Measurements from ENCODE around the gene CLEC12A. TPM values are rescaled to one million over a fixed set of nuclear protein-coding genes. Genes with fewer than 3 reads are reported as not detected.
A peak's percentile ranks its signal among the peaks of the same experiment; 100 is the strongest.

The CLEC12A gene
- total and polyA plus RNA-seq, 2 of the 4 experiments (the other 2 are of a cell fraction): not detected

- H3K27ac ChIP-seq (ENCODE audit: insufficient read depth, low read length): no peak overlapping the region
- DNase-seq: peak; percentile 41
- no TSS peak for BruUV-seq (replicated peaks)
- H3K9me1 ChIP-seq (ENCODE audit: insufficient read depth, low read length): no peaks in the 10 kb centered on the region
- H3K4me3 ChIP-seq (ENCODE audit: insufficient read depth, low read depth, low read length): no peak overlapping the region
- dilution Hi-C loops (cut with HindIII; ENCODE audit: low sequenced_read_pairs, unreplicated experiment): no loop called here
- H2AK9ac ChIP-seq (replicated peaks; ENCODE audit: low read depth, low read length, poor library complexity): no peak overlapping the region
- POLR2A ChIA-PET (ENCODE audit: unreplicated experiment): no interaction called here
- H3K4ac ChIP-seq (ENCODE audit: low read depth, low read length): no peak overlapping the region
- no peak for TF ChIP-seq NFE2L2 (IDR thresholded peaks at IDR 0.05; ENCODE audit: low read depth, low read length)
- TF ChIP-seq CEBPB (IDR thresholded peaks at IDR 0.05; ENCODE audit: low read depth, low read length): no peak
- peak; percentile 56 for TF ChIP-seq SMC3 (IDR thresholded peaks at IDR 0.05; ENCODE audit: low read depth, low read length)
- no peak for TF ChIP-seq MAZ (IDR thresholded peaks at IDR 0.05; ENCODE audit: borderline replicate concordance, low read depth, low read length)
- peak; percentile 47 for TF ChIP-seq RAD21 (IDR thresholded peaks at IDR 0.05; ENCODE audit: low read length)
- TF ChIP-seq CTCF (conservative IDR thresholded peaks at IDR 0.05; ENCODE audit: low read depth, low read length): peak; percentile 55
- no peak for TF ChIP-seq RCOR1 (IDR thresholded peaks at IDR 0.05; ENCODE audit: insufficient replicate concordance, low read length)
- TF ChIP-seq USF2 (IDR thresholded peaks at IDR 0.05; ENCODE audit: low read depth, low read length): no peak
- TF ChIP-seq MXI1 (IDR thresholded peaks at IDR 0.05; ENCODE audit: borderline replicate concordance, low read depth, low read length): no peak
- TF ChIP-seq, protein P1, sequence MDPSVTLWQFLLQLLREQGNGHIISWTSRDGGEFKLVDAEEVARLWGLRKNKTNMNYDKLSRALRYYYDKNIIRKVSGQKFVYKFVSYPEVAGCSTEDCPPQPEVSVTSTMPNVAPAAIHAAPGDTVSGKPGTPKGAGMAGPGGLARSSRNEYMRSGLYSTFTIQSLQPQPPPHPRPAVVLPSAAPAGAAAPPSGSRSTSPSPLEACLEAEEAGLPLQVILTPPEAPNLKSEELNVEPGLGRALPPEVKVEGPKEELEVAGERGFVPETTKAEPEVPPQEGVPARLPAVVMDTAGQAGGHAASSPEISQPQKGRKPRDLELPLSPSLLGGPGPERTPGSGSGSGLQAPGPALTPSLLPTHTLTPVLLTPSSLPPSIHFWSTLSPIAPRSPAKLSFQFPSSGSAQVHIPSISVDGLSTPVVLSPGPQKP (IDR thresholded peaks at IDR 0.05; ENCODE audit: borderline replicate concordance, low read depth, low read length): no peak
- no peak for TF ChIP-seq CHD1 (IDR thresholded peaks at IDR 0.05; ENCODE audit: low read depth, low read length)
- TF ChIP-seq BHLHE40 (IDR thresholded peaks at IDR 0.05; ENCODE audit: low read depth, low read length): no peak
- no peaks in the 10 kb centered on the region for H3K79me1 ChIP-seq (ENCODE audit: low read depth in 1 of 2, low read length in 2 of 2)
- intact Hi-C loops (cut with micrococcal nuclease): loop anchor here (1.0 to 5.0 kb wide), 3 partner anchors 112 to 216 kb away; no protein-coding TSS in a partner anchor
- no peaks in the 10 kb centered on the region for H3K9me3 ChIP-seq (ENCODE audit: control insufficient read depth, insufficient read depth, low read length)
- no peaks in the 10 kb centered on the region for H4K20me1 ChIP-seq (ENCODE audit: insufficient read depth, low read length)
- 7% methylated on average over 2 of the region's 5 CpGs; no CpG with 5 or more reads in 1 of the 2 experiments for WGBS, 2 experiments (ENCODE audit: extremely low coverage in 2 of 2, insufficient read length in 1 of 2)
- peak; percentile 75 for ATAC-seq (ENCODE audit: low read depth)
- H2BK15ac ChIP-seq (ENCODE audit: low read depth, low read length): no peak overlapping the region
- no peaks in the 10 kb centered on the region; the same call in 1 of the 2 replicates for H3K27me3 ChIP-seq (ENCODE audit: control insufficient read depth, insufficient read depth, low read length)
- no peak overlapping the region for H3K56ac ChIP-seq (ENCODE audit: extremely low read depth, insufficient read depth, low read length)
- in situ Hi-C loops (cut with MboI; ENCODE audit: low sequenced_read_pairs): loop anchor here (5.0 to 10.0 kb wide), 2 partner anchors 111 to 179 kb away; no protein-coding TSS in a partner anchor
- H3K14ac ChIP-seq (replicated peaks; ENCODE audit: low read depth, low read length): no peak overlapping the region
- CTCF ChIA-PET: interaction anchor here (1.0 to 4.5 kb wide), 3 partner anchors 18 to 175 kb away, joined by 3 to 16 read pairs (median 3); no protein-coding TSS in a partner anchor
- H2AFZ ChIP-seq (replicated peaks; ENCODE audit: low read length, poor library complexity): peak overlapping the region; percentile 84
- peak overlapping the region; percentile 88 for H3K4me2 ChIP-seq (ENCODE audit: low read depth, low read length)
- H3K36me3 ChIP-seq (ENCODE audit: control insufficient read depth, insufficient read depth, low read length): no peaks in the 10 kb centered on the region
- H3K9ac ChIP-seq (ENCODE audit: low read depth, low read length): no peak overlapping the region
- no peak overlapping the region for H3K23ac ChIP-seq (ENCODE audit: low read depth, low read length)
- H2BK20ac ChIP-seq (ENCODE audit: low read depth, low read length): no peak overlapping the region
- H3K18ac ChIP-seq (ENCODE audit: low read depth, low read length): no peak overlapping the region
- H3K4me1 ChIP-seq (ENCODE audit: control insufficient read depth, insufficient read depth, low read length): no peaks in the 10 kb centered on the region
- no peak overlapping the region for H4K91ac ChIP-seq (ENCODE audit: insufficient read depth, low read depth, low read length)
- no peak overlapping the region for H4K5ac ChIP-seq (ENCODE audit: low read depth, low read length)
- no peak overlapping the region for H2AK5ac ChIP-seq (ENCODE audit: low read depth, low read length)
- H2BK5ac ChIP-seq (ENCODE audit: low read depth, low read length, poor library complexity, severe bottlenecking): no peak overlapping the region
- no peak overlapping the region for H2BK120ac ChIP-seq (ENCODE audit: low read depth, low read length)
- no peak overlapping the region for H4K8ac ChIP-seq (ENCODE audit: low read depth in 2 of 2, low read length in 2 of 2)
These were observed 45.4 kb upstream of the CLEC12A start for GRCh38 chr12:9925705-9926393.

Data from IMR-90 (cell line).